Measurements from ENCODE around the gene ATP11B.

The ATP11B gene

DNA sequence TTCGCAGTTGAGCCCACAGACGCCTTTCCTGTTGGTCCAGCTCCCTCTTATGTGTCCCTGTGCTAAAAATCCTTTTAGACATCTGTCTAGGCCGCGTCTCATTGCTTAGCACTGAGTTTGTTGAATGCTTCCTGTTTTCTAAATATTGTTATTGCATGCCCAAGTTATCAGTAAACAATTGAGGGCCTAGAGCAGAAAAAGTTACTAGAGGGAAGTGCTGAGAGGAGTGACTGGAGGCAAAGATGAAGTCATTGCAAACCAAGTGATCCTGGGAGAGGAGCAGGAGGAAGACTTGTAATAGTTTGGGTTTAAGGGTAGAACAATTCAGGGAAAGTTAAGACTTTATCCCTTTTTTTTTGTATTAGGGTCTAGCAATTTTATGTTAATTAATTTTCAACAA is 98.9 kb downstream of the ATP11B start:
- no peak for TF ChIP-seq CTCF (IDR thresholded peaks at IDR 0.05; ENCODE audit: low read depth, low read length, missing control alignments)
- H3K4me3 ChIP-seq (ENCODE audit: low read depth, low read length), result no peak overlapping the region
- no peak for DNase-seq (ENCODE audit: low read depth)

GRCh38 chr3:182895513-182896112 is 102.3 kb downstream of the ATP11B start:
- no peak overlapping the region for H3K4me3 ChIP-seq (ENCODE audit: low read depth, low read length)
- no peak for DNase-seq (ENCODE audit: low read depth)
- no peak for TF ChIP-seq CTCF (IDR thresholded peaks at IDR 0.05; ENCODE audit: low read depth, low read length, missing control alignments)

- TF ChIP-seq CTCF (IDR thresholded peaks at IDR 0.05; ENCODE audit: low read depth, low read length, missing control alignments), result no peak
Observed at GRCh38 chr3:182896553-182896952, 103.2 kb downstream of the ATP11B start.

DNA sequence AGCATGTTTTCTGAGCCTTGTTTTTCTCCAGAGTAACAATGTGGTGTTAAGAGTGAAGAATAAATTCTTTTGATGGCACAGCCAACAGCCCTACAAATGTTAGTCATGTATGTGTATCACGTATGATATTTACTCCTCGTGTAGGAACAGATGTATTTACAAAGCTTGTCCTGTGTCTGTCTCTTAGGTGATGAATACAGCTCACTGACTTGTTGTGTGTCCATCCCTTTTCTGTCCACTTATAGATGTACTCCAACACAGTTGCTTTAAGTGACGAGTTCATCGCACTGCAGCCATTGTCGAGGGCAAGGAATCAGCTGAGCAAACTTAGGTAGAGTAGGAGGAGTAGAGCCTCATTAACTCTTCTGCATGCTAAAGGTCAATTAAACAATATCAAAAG is 108.9 kb downstream of the ATP11B start:
- TF ChIP-seq CTCF (IDR thresholded peaks at IDR 0.05; ENCODE audit: low read depth, low read length, missing control alignments), result no peak
- DNase-seq (ENCODE audit: low read depth), result no peak
- H3K4me3 ChIP-seq (ENCODE audit: low read depth, low read length), result no peak overlapping the region

More at GRCh38 chr3:182896553-182896952, 103.2 kb downstream of the ATP11B start:
- no peak for DNase-seq (ENCODE audit: low read depth)
- H3K4me3 ChIP-seq (ENCODE audit: low read depth, low read length), result no peak overlapping the region

DNA sequence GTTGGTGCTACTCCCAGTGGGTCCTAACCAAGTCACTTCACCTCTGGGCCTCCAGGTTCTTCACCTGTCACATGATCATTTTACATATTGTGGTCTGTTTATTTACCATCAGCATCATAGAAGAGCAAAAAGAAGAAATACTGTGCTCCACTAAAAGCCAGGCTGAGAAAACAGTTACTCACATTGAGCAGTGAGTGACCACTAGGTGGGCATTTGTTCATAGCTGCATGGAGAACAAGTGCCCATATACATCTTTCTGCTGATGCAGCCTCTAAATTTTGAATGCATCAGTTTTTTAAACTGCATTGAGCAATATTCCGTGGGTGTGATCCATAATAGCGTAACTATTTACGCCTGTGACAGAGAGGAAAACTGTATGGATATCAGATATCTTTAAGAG is 110.9 kb downstream of the ATP11B start:
- no peak for TF ChIP-seq CTCF (IDR thresholded peaks at IDR 0.05; ENCODE audit: low read depth, low read length, missing control alignments)
- no peak for DNase-seq (ENCODE audit: low read depth)
- H3K4me3 ChIP-seq (ENCODE audit: low read depth, low read length), result no peak overlapping the region

DNA sequence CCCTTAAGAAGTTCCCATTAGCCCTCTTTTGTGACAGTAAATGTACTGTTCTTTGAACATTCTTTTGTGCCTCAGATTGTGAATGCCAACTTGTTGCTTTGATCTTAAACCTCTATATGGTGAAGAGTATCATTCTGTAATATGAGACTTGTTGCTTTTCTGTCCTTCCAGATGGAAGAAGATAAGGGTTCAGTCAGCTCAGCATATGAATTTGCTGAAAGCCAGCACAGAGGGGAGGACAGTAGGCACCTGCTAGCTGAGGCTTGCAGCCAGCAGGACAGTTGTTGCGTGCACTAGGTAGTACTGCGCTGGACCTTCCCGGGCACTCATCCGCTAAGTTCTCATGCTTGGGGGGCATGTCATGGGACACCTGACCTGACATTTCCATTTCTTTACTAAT is 112.3 kb downstream of the ATP11B start:
- DNase-seq (ENCODE audit: low read depth), result no peak
- H3K4me3 ChIP-seq (ENCODE audit: low read depth, low read length), result no peak overlapping the region
- TF ChIP-seq CTCF (IDR thresholded peaks at IDR 0.05; ENCODE audit: low read depth, low read length, missing control alignments), result no peak

DNA sequence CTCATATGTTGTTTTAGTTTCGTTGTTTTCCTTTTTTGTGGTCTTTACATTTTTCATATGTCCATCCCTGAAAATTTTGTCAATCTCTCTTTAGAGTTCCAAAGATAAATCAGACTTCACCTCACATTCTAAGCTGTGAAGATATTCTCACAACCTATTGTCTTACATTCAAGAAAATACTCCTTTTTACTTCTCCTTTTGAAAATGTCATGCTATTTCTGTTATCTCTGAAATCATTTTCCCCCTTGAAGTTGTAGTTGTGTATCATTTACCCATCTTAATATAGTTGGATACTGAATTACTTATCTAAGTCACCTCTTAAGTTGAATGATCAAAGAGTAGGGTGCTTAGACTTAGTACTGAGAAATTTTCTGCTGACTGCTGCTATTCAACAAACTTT is 112.7 kb downstream of the ATP11B start:
- H3K4me3 ChIP-seq (ENCODE audit: low read depth, low read length), result no peak overlapping the region
- DNase-seq (ENCODE audit: low read depth), result no peak
- no peak for TF ChIP-seq CTCF (IDR thresholded peaks at IDR 0.05; ENCODE audit: low read depth, low read length, missing control alignments)
